ENCODE data around the gene TPRA1. TPM values are rescaled to one million over a fixed set of nuclear protein-coding genes. Genes with fewer than 3 reads are reported as not detected.

The TPRA1 gene
- 35.2 TPM for polyA plus RNA-seq (2012; ENCODE audit: insufficient read depth, insufficient read length)

GRCh38 chr3:127590593-127591465, at the start of gene TPRA1:
Gene TPRA1 (minus strand): TSS chr3:127590733. CDS start chr3:127580146, 10,587 bp downstream.
- peak within 1 kb of the TSS; percentile 72 for H3K4me3 ChIP-seq (ENCODE audit: low read length)
- peak; percentile 95 for DNase-seq (ENCODE audit: low read depth, low spot score)

GRCh38 chr3:127640042-127640355, 49.5 kb upstream of the TPRA1 start:
- DNase-seq (ENCODE audit: low read depth, low spot score), result no peak
- H3K4me3 ChIP-seq (ENCODE audit: low read length), result no peak overlapping the region

- no peak overlapping the region for H3K4me3 ChIP-seq (ENCODE audit: low read length)
- DNase-seq (ENCODE audit: low read depth, low spot score), result no peak
Measured at GRCh38 chr3:127639173-127640041, 48.9 kb upstream of the TPRA1 start.

- DNase-seq (ENCODE audit: low read depth, low spot score), result no peak
- no peak overlapping the region for H3K4me3 ChIP-seq (ENCODE audit: low read length)
Measured at GRCh38 chr3:127637971-127638370, 47.4 kb upstream of the TPRA1 start.

- DNase-seq (ENCODE audit: low read depth, low spot score), result peak; percentile 91
- H3K4me3 ChIP-seq (ENCODE audit: low read length), result no peak overlapping the region
Measured at GRCh38 chr3:127637546-127637945, 47.0 kb upstream of the TPRA1 start.

- DNase-seq (ENCODE audit: low read depth, low spot score), result no peak
- no peak overlapping the region for H3K4me3 ChIP-seq (ENCODE audit: low read length)
Measured at GRCh38 chr3:127634653-127635052, 44.1 kb upstream of the TPRA1 start.

GRCh38 chr3:127632035-127632820, 41.7 kb upstream of the TPRA1 start:
- H3K4me3 ChIP-seq (ENCODE audit: low read length), result no peak overlapping the region
- DNase-seq (ENCODE audit: low read depth, low spot score), result no peak

GRCh38 chr3:127630811-127631714, 40.5 kb upstream of the TPRA1 start:
- H3K4me3 ChIP-seq (ENCODE audit: low read length), result no peak overlapping the region
- DNase-seq (ENCODE audit: low read depth, low spot score), result no peak

GRCh38 chr3:127629467-127630403, 39.2 kb upstream of the TPRA1 start:
- DNase-seq (ENCODE audit: low read depth, low spot score), result no peak
- no peak overlapping the region for H3K4me3 ChIP-seq (ENCODE audit: low read length)

GRCh38 chr3:127628788-127629466, 38.4 kb upstream of the TPRA1 start, which contains the start of gene PODXL2:
Gene PODXL2 (plus strand): TSS chr3:127629185. CDS start chr3:127629220, 35 bp downstream.
- DNase-seq (ENCODE audit: low read depth, low spot score), result no peak

GRCh38 chr3:127628426-127628787, 37.9 kb upstream of the TPRA1 start:
- H3K4me3 ChIP-seq (ENCODE audit: low read length), result no peak overlapping the region
- DNase-seq (ENCODE audit: low read depth, low spot score), result no peak

More at GRCh38 chr3:127628788-127629466, 38.4 kb upstream of the TPRA1 start, which contains the start of gene PODXL2:
- H3K4me3 ChIP-seq (ENCODE audit: low read length), result no peak within 1 kb of the TSS

- no peak overlapping the region for H3K4me3 ChIP-seq (ENCODE audit: low read length)
- DNase-seq (ENCODE audit: low read depth, low spot score), result no peak
Measured at GRCh38 chr3:127625821-127626220, 35.3 kb upstream of the TPRA1 start.

- DNase-seq (ENCODE audit: low read depth, low spot score), result no peak
- no peak overlapping the region for H3K4me3 ChIP-seq (ENCODE audit: low read length)
Measured at GRCh38 chr3:127624063-127624462, 33.5 kb upstream of the TPRA1 start.

- H3K4me3 ChIP-seq (ENCODE audit: low read length), result no peak overlapping the region
- DNase-seq (ENCODE audit: low read depth, low spot score), result no peak
Measured at GRCh38 chr3:127622772-127623576, 32.4 kb upstream of the TPRA1 start.

GRCh38 chr3:127622031-127622430, 31.5 kb upstream of the TPRA1 start:
- no peak for DNase-seq (ENCODE audit: low read depth, low spot score)
- H3K4me3 ChIP-seq (ENCODE audit: low read length), result no peak overlapping the region

All from Jurkat, Clone E6-1 (cell line).